PFSK-1 (cell line): Measurements from ENCODE around the gene MRAP.

Experiments
- FOXP2 ChIP-seq: optimal IDR thresholded peaks from 2 replicates; pipeline ENCODE3; 2011; ENCODE audit warnings: borderline replicate concordance, control low read depth, inconsistent platforms; ENCODE audit not compliant: insufficient read depth; ENCODE audit errors: extremely low read length, extremely low read depth
- POLR2AphosphoS5 ChIP-seq: IDR thresholded peaks from 2 replicates; pipeline ENCODE4 v1.6.1; 2012; ENCODE audit warnings: low read depth, mild to moderate bottlenecking, control low read depth, low read length, moderate library complexity
- SIN3A ChIP-seq: IDR thresholded peaks from 2 replicates; pipeline ENCODE4 v1.6.1; 2012; ENCODE audit warnings: mild to moderate bottlenecking, low read length, moderate library complexity, borderline replicate concordance; ENCODE audit not compliant: insufficient read depth
- TAF1 ChIP-seq: IDR thresholded peaks from 2 replicates; pipeline ENCODE4 v1.6.1; 2012; ENCODE audit warnings: low read length, control low read depth, borderline replicate concordance; ENCODE audit not compliant: insufficient read depth
- TF ChIP-seq, protein P1 (sequence below), 2 experiments: IDR thresholded peaks; 2 replicates each; pipeline versions ENCODE4 v1.6.1 to v1.8.0; 2011 to 2012; ENCODE audit warnings: low read depth in 2 of 2, low read length in 2 of 2, control low read depth in 1 of 2, inconsistent platforms in 1 of 2, mild to moderate bottlenecking in 1 of 2, moderate library complexity in 1 of 2; ENCODE audit not compliant: insufficient read depth in 1 of 2

Gene MRAP

GRCh38 chr21:32299695-32300094 lies 1.0 kb downstream of the MRAP start:
- no peak for TF ChIP-seq SIN3A
- TF ChIP-seq POLR2AphosphoS5: no peak
- TF ChIP-seq FOXP2: no peak
- no peak for TF ChIP-seq TAF1
- TF ChIP-seq, protein P1, sequence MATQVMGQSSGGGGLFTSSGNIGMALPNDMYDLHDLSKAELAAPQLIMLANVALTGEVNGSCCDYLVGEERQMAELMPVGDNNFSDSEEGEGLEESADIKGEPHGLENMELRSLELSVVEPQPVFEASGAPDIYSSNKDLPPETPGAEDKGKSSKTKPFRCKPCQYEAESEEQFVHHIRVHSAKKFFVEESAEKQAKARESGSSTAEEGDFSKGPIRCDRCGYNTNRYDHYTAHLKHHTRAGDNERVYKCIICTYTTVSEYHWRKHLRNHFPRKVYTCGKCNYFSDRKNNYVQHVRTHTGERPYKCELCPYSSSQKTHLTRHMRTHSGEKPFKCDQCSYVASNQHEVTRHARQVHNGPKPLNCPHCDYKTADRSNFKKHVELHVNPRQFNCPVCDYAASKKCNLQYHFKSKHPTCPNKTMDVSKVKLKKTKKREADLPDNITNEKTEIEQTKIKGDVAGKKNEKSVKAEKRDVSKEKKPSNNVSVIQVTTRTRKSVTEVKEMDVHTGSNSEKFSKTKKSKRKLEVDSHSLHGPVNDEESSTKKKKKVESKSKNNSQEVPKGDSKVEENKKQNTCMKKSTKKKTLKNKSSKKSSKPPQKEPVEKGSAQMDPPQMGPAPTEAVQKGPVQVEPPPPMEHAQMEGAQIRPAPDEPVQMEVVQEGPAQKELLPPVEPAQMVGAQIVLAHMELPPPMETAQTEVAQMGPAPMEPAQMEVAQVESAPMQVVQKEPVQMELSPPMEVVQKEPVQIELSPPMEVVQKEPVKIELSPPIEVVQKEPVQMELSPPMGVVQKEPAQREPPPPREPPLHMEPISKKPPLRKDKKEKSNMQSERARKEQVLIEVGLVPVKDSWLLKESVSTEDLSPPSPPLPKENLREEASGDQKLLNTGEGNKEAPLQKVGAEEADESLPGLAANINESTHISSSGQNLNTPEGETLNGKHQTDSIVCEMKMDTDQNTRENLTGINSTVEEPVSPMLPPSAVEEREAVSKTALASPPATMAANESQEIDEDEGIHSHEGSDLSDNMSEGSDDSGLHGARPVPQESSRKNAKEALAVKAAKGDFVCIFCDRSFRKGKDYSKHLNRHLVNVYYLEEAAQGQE (IDR thresholded peaks at IDR 0.05; ENCODE audit: insufficient read depth in 1 of 2, low read depth in 2 of 2, low read length in 2 of 2): no peak

DNA sequence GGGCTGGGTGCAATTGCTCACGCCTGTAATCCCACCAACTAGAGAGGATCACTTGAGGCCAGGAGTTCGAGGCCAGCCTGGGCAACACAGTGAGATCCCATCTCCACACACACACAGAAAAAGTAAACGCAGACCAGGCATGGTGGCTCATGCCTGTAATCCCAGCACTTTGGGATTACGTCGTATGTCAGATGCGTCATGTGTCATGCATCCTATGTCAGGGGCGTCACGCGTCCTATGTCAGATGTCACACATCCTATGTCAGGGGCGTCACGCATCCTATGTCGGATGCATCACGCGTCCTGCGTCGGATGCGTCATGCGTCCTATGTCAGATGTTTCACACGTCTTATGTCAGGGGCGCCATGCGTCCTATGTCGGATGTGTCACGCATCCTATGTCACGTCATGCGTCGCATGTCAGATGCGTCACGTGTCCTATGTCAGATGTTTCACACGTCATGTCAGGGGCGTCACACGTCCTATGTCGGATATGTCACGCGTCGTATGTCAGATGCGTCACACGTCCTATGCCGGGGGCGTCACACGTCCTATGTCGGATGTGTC lies 1.5 kb downstream of the MRAP start:
- TF ChIP-seq FOXP2 (no peak), TAF1 (no peak), POLR2AphosphoS5 (no peak), SIN3A (no peak)
- TF ChIP-seq, protein P1 (IDR thresholded peaks at IDR 0.05; ENCODE audit: insufficient read depth in 1 of 2, low read depth in 2 of 2, low read length in 2 of 2): no peak

GRCh38 chr21:32301596-32301995 lies 2.9 kb downstream of the MRAP start:
- no peak for TF ChIP-seq SIN3A
- no peak for TF ChIP-seq POLR2AphosphoS5
- no peak for TF ChIP-seq TAF1
- no peak for TF ChIP-seq FOXP2
- TF ChIP-seq, protein P1 (IDR thresholded peaks at IDR 0.05; ENCODE audit: insufficient read depth in 1 of 2, low read depth in 2 of 2, low read length in 2 of 2): no peak

DNA sequence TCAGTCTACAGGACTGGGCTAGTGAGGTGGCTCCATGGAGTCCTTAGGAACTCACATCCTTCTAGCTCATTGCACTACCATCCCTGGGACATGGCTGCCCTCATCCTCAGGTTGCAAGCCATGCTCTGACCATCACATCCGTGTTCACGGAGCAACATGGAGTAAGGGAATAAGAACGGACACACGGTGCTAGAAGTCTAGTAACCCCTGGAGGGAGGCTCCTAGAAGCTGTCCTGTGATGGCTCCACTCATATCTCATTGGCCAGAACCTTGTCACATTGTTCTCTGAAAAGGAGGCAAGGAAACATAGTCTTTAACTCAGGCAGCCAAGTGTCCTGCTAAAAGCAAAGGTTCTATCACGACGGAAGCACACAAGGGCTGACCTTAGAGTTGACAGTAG lies 3.9 kb downstream of the MRAP start:
- TF ChIP-seq SIN3A: no peak
- no peak for TF ChIP-seq TAF1
- TF ChIP-seq POLR2AphosphoS5: no peak
- TF ChIP-seq, protein P1 (IDR thresholded peaks at IDR 0.05; ENCODE audit: insufficient read depth in 1 of 2, low read depth in 2 of 2, low read length in 2 of 2): no peak
- no peak for TF ChIP-seq FOXP2

- TF ChIP-seq, protein P1 (IDR thresholded peaks at IDR 0.05; ENCODE audit: insufficient read depth in 1 of 2, low read depth in 2 of 2, low read length in 2 of 2): no peak
- TF ChIP-seq POLR2AphosphoS5: no peak
- TF ChIP-seq TAF1: no peak
- no peak for TF ChIP-seq SIN3A
- TF ChIP-seq FOXP2: no peak
These were observed 4.7 kb downstream of the MRAP start for GRCh38 chr21:32303385-32303784.
